Activated CD8-positive, alpha-beta memory T cell treated with anti-CD3 and anti-CD28 coated beads, Interleukin-2, amount 50 U/mL, for 24 hours (primary cell): ENCODE measurements around the gene BORCS8.

Source experiments
- DNase-seq: peaks from one replicate; pipeline ENCODE4 v3.0.0-alpha.2; 2020; ENCODE audit errors: extremely low read depth

The BORCS8 gene

DNA sequence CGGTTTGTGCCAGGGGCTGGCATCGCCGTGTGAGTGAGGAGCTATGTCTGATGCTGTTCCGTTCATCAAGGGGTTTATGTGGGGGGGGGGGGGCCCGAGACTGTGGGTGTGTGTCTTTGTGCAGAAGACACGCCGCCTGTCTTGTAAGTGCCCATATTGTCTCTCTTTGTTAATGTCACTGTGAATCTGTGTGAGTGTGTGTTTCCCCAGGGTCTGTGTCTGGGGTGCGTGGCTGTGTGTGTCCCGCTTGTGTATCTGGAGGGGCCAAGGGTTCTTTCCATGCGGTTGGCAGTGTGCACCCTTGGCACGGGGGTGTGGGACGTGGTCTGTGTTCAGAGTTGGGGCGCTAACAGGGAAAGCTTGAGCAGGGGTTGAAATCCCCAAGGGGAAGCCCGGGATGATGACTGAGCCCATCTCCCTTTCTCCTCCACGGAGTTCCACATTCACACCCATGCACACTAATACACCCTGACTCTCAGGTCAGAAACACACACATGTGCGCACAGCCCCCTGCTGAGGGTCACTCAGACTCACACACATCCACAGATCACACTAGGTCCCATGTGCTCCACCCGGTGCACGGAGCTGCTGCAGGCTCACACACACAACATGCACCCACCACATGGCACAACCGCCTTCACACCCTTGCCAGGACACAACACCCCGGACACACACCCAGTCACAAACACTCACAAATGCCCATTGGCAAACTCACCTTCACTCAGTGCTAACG lies 21.6 kb upstream of the BORCS8 start:
- no peak for DNase-seq

DNA sequence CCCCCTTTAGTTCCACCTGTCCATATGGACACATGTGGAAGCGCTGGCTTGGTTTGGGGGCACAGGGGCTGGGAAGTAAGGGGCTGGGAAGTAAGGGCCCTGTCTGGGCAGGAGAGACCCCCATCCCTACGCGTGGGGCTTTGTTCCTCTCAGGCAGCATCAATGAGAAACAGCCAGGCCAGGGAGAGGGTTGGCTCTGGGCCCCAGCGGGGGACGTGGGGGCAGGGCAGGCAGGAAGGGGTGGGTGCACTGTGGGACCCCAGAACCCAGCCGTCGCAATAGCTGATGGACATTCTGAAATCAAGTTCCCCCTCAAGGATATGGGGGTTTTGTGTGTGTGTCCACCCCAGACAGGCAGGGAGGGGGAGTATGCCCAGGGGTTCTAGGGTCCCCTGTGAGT lies 21.0 kb upstream of the BORCS8 start:
- DNase-seq: no peak

DNA sequence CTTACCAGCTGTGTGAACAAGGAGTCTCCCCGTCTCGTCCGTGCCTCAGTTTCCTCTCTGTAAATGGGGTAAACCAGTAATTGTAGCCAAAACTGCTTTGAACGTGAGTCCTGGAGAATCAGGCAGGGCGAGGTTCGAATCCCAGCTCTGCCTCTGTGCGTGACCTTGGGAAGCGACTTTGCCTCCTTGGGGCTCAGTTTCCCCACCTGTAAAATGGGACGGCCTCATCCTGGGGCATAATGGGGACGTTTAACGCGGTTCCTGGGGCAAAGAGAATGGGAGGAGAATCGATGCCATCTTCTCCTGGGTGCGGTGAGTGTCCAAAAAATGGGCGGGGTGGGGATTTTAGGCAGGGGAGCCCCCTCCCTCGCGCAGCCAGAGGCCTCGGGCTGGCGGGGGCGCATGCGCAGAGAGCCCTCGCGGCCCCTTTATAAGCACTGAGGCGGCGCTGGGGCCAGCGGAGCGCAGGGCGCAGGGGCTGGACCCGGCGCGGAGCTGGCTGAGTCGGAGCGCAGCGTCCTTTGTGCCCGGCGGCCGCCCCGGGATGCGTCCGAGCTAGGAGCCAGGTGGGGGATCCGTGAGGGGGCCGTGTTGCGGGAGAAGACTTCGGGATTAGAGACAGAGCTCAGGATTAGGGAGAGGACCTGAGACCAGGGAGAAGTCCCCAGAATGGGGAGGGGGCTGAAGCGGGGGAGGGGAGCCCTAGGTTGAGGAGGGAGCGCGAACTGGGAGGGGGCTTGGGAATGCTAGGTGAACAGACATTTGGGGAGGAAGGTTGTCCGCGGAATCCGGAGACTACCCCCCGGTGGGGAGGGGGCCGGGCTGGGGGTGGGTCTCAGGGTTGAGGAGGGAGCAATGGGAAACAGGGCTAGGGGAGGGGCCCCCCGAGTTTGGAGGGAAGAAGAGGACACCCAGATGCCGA lies 19.8 kb upstream of the BORCS8 start, which contains the start of gene NCAN:
Gene NCAN, plus strand, starts transcription at position 460 of the 922 bp plus-strand sequence. CDS start 4,996 bp downstream, outside the sequence.
- DNase-seq: no peak

DNA sequence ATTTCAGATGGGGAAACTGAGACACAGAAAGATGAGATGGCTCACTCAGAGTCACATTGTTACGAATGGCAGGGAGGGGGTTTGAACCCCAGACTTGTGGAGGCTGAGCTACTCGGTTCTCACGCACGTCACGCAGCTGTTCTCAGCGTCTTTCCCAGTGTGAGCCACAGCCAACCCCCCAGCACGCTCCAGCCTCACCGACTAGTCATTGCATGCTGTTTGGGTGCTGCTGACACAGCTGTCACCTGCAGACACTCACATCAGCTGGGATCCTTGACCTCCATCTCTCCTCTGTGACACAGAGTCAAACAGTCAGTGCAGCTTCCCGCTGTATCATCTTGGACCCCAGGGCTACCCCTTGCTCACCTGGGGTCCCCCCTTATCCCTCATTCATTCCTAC lies 17.4 kb upstream of the BORCS8 start:
- DNase-seq: no peak

DNA sequence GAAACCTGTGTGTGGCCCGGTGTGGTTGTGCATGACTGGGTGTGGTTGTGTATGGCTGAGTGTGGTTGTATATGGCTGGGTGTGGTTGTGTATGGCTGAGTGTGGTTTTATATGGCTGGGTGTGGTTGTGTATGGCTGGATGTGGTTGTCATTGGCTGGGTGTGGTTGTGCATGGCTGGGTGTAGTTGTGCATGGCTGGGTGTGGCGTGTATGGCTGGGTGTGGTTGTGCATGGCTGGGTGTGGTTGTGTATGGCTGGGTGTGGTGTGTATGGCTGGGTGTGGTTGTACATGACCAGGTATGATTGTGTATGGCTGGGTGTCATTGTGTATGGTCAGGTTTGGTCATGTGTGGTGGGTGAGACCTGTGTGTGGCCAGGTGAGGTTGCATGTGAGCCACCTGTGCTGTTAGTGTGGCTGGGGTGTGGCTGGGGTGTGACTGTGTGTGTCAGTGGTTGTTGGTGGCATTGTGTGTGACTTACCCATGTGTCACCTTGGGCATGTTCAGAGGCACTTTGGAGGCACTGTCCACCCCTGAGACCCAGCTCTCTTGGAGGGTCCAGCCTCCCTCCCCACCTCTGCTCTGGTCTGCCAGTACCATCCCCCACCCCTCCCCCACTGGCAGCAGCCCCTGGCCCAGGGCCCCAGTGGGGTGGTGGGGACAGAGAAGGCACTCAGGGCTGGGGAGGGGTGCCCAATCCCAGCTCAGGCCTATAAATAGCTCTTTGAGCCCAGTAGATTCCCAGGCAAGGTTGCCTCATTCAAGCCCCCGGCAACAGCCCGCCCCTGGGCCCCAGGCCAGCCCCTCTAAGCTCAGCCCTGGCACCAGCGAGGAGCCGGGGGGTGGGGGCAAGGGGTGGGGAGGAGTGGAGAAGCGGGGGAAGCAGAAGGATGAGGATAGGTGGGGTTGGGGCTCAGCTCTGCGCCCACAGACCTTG lies 16.0 kb upstream of the BORCS8 start:
- DNase-seq: no peak

DNA sequence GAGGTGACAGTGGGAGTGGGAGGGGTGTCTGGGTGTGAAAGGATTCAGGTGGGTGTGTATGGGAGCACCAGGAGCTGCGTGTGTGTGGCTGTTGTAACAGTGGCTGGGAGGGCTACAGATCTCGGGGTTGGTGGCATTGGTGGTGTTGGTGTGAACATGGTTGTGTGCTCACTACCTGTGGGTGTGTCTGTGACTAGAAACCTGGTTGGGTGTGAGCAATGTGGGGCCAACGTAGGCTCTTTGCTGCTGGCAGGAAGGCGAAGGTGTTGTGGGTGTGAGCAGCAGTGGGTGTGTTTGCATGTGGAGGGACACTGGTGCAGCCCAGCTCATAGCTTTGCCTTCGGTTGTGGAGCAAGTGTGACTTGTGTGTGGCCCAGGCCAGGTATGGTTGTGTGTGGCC lies 15.0 kb upstream of the BORCS8 start:
- DNase-seq: no peak

DNA sequence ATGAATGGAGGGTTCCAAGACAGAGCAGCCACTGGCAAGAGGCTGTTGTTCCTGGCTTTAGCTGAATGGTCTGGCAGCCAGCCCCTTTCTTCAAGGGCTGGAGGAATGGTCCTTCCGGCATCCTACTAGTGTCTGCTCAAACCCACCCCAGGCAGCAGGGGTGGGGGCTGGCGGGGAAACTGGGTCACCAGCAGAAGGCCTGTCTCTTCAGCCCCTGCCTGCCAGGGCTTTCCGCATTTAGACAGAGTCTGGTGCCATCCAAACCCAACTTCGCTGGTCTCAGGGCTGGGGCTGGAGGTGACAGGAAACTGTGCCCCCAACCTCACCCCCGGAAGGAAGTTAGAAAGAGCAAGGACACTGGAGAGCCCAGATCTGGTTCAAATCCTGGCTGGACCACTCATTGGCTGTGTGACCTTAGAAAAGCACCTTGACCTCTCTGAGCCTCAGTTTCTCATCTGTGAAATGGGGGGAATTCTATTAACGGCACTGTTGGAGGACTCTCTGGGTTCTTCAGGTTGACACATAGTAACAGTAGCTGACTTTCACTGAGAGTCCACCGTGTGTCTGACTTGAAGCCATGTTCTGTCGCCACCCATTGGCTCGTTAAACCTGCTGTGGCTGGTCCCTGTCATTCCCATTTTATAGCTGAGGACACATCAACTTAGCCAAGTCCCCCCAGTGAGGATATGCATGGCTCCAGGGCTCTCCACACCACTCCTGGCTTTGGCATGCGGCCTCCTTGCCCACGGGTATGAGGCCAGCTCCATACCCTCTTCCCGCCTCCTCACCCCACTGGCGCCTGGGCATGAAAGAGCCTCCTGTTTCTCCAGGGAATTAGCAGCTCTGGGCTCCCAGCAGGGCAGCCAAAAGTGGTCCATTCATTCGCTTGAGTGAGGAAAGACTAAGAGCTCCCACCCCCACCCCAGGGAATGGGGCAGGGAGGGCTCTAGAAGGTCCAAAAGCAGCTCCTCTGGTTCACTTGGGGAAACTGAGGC lies 13.8 kb upstream of the BORCS8 start:
- DNase-seq: no peak

DNA sequence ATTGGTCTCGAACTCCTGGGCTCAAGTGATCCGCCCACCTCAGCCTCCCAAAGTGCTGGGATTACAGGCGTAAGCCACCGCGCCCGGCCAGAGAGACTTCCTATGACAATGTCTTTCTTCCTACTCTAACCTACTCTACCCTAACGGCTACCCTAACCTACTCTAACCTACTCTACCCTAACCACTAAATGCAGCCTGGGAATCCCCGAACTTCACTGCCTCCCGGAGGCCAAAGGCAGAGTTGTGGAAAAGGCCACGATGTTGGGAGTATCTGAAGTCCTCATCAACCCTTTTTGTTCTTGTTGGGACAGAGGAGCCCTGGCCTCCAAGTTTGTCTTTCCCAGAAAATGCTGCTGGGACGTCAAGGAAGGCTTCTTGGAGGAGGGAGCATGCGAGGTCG lies 12.2 kb upstream of the BORCS8 start:
- DNase-seq: no peak

DNA sequence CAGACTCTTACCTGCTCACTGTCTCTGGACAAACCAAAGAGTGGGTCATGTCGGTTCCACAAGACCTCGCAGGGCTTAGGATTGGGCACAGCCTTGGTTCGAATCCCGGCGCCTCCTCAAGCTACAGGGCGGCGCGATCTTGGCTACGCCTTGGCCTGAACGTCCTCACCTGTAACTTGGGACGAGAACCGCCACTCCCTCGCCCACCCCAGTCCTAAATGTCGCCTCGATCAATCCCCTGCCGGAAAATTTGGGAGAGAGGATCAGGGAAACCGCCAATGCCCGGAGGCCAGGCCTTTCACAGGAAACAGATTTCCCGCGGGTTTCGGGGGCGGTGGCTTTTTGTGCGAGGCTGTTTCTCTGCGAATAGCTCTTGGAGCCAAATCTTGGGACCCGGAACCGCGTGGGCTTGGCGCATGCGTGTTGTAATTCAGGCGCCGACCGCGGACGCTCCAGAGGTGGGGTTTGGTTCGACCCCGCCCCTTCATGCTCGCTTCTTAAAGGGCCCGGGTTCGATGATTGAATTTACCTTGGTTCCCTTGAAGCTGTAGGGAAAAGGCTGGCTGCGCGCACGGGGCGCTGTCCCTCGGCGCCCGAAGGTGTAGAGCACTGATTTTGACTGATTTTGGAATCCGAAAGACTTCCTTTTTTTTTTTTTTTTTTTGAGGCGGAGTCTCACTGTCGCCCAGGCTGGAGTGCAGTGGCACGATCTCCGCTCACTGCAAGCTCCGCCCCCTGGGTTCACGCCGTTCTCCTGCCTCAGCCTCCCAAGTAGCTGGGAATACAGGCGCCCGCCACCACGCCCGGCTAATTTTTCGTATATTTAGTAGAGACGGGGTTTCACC lies 11.3 kb upstream of the BORCS8 start, which contains the start of gene NR2C2AP:
Gene NR2C2AP, minus strand, starts transcription at position 403 of the 845 bp plus-strand sequence. Its CDS starts 354 bp downstream, at position 49.
- peak; percentile 85 for DNase-seq

DNA sequence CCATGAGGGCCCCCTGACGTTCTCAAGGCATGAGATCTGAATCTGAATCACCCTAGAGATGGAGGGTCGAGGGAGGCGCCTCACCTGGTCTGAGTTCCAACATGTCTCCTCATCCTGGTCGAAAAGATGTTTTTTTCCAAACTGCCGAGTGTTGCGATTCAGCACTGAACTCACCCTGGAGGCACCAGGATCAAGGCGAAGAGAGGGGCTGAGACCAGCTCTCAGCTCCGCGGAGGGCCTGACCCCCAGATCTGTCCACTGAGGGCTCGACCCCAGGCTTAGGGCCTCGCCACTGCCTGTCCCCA lies 10.7 kb upstream of the BORCS8 start:
- DNase-seq: no peak

DNA sequence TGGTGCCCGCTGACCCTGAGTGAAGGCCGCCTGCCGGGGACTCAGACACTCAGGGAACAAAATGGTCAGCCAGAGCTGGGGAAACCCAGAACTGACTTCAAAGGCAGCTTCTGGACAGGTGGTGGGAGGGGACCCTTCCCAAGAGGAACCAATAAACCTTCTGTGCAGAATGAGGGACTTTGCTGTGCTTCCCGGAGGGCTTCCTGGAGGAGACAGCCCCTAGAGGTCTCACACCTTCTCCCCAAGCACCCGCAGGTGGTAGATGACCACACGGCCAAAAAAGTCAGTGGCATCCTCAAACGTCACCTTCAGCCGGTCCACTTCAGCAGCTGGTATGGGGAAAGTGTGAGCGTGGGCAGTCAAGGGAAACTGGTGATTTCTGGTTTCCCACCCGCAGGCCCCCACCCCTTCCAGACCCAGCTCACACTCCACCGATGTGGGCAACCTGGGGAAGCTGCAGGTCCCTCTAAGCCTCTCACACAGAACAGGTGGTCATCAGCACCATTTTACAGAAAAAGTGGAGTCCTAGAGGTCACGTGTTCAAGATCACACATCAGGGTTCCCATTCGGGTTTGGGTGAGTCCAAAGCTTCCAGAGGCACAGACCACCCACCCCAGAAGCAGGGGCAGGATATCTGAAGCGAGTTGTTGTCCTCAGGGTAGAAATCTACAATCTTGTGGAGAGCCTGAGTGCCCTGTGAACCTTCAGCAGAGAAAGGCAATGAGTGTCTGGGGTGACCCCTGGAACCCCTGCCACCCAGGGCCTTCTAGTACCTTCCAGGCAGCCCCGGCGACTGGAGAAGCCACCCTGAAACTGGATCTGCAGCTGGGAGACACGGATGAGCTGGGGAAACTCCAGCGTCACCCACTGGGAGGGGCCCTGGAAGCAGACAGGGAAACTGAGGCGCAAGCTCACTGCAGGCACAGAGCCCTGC lies 10.0 kb upstream of the BORCS8 start:
- DNase-seq: no peak

DNA sequence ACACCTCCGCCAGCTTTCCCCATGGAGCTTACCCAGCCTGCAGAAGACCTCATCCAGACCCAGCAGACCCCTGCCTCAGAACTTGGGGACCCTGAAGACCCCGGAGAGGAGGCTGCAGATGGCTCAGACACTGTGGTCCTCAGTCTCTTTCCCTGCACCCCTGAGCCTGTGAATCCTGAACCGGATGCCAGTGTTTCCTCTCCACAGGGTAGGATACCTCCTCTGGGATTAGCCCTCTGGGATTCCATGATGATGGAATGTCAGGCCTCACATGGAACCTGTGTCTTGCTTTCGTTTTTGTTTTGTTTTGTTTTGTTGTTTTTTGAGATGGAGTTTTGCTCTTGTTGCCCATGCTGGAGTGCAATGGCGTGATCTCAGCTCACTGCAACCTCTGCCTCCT lies 2.0 kb upstream of the BORCS8 start:
- DNase-seq: no peak

DNA sequence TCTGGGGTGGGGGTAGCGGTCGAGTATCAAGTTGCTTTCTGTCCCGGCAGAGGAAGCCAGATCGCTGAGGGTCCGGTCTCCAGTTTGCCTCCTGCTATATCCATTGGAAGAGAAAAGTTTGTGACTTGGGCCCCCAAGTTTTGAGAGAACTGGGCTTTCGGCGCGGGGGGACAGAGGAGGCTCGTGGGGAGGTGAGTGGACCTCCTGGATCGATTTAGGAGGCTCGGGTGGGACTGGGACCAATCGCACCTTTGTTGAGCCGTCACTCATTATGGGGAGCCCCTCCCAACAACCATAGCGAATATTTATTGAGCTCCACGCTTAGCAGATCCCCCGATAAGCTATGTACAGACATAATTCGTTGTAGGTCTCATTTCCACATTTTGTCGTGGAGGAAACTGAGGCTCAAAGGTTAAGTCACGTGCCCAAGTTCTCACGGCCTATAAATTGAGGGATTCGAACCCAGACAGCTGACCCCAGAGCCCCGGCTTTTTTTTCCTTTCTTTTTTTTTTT lies 1.0 kb upstream of the BORCS8 start:
- no peak for DNase-seq

DNA sequence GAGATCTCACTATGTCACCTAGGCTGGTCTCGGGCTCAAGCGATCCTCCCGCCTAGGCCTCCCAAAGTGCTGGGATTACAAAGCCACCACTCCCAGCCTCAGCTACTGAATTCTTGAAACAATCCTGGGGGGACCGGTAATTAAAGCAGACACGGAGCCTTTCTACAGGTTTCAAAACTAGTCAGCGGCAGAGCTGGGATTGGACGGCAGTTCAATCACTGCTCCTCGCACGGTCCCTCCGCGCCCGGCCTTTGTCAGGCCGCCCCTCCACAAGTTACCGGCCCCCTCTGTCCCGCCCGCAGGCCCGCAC lies 229 bp downstream of the BORCS8 start:
- no peak for DNase-seq

DNA sequence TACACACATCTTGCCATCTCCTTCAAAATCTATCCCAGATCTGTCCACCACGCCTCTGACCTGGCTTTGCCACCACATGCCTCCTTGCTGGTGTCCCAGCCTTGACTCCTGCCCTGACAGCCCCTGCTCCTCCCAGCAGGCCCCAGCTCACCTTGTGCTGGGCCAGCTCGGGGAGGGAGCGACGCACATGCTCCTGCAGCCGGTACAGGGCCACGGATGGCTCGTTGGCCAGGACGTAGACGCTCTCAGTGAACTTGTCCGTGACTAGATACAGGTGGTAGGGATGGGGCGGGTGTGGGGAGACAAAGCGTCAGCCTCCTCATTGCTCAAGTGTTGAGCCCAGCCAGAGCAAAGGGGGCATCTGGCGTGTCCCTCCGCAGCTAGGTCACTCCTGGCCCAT lies 5.2 kb downstream of the BORCS8 start:
- no peak for DNase-seq

DNA sequence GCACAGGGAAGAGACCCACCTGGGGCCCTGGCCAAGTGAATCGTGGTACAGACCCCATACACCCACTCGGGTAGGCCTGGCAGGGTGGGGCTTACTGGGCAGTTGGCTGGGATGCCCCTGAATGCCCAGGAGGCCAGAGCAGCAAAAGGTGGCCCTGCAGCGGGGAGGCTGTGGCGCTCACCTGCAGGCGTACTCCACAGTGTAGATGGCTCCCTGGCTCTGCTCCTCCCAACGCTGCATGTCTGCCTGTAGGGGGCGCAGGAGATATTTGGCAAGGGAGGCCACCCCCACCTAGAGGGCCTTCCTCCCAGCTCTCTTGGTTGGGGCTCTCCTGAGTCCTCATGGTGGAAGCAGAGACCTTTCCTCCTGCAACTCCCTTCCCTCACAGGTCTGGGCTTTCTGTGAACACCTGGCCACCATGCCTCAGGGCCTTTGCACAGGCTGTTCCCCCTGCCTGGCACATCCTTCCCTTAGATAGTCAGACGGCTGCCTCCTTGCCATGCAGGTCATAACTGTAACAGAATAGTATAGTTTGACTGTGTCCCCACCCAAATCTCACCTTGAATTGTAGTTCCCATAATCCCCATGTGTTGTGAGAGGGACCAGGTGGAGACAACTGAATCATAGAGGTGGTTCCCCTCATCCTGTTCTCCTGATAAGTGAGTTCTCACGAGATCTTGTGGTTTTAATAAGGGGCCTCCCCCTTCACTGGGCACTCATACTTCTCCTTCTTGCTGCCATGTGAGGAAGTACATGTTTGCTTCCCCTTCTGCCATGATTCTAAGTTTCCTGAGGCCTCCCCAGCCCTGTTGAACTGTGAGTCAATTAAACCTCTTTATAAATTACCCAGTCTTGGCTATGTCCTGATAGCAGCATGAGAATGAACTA lies 5.9 kb downstream of the BORCS8 start:
- peak; percentile 29 for DNase-seq

DNA sequence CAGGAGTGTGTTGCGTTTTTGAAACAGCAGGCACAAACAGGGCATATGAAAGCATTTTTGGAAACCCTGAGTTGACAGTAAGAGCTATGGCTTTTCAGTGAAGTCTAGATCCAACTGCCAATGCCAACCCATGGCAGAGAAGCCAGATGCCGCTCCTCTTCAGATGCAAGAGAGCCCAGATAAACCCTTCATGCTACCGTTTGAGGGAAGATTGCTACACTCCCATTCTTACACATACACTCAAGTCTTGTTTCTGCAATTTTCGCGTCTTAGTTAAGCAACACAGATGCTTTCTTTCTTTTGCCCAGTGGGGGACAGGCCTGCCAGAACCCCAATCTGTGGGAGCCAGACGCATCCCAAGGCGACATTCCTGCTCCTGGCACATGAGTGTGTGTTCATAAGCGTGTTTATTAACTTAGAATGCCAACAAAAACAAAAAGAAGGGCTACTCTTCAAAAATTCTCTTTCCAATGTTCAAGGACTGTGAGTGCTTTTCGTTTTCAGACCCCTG lies 10.4 kb downstream of the BORCS8 start:
- DNase-seq: no peak
